ENCODE data around the gene UBE2E2. TPM values are rescaled to one million over a fixed set of nuclear protein-coding genes. Genes with fewer than 3 reads are reported as not detected.

Gene UBE2E2
- total RNA-seq, 1 experiment from 2014 or later, result 38.6 TPM

DNA sequence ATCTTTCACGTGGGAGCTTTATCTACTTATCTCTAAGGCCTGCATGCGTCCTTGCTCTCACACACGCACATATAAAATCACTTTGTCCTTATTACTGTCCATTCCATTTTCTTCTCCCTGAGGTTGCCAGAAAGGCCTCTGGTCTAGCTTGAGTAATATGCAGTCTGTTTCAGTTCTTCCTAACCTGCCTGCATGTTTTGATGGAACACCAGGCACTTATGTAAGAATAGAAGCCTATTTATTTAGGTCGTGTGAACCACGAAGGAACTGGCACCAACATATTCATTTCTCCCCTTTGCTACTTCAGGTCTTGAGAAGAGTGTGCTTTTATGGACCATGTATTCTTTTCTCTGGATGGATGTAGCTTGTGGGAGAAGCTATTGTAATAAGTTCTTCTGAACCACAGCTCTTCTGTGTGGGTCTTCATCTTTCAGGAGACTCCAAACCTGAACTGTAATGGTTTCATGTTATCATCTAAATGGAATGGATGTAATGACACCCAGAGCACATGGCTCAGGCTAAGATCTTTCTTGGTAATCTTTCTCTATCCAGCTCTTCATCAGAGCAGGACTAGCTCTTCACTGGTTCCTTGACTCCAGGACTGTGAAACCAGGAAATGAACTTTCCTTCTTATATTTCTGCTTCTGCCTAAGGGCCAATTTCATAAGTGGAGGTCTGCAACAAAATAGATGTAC is 53.8 kb downstream of the UBE2E2 start:
- peaks cover 3% of the 10 kb centered on the region; the same call in 1 of the 2 replicates for H3K79me2 ChIP-seq (ENCODE audit: insufficient read depth, low read length)
- H2AK5ac ChIP-seq (ENCODE audit: insufficient read length, low read length), result no peak overlapping the region
- Mint-ChIP-seq H3K4me3 (no peak overlapping the region), H3K27me3 (ENCODE audit: low read depth) (no peaks in the 10 kb centered on the region), H3K36me3 (ENCODE audit: insufficient read depth in 1 of 3, low read depth in 3 of 3) (peaks cover 0 to 6% (median 0%) of the 10 kb centered on the region in 3 experiments; a peak in 3 of 7 replicates), H3K27ac (no peak overlapping the region), H3K4me1 (no peaks in the 10 kb centered on the region), H3K9me3 (no peaks in the 10 kb centered on the region; a peak in 1 of 5 replicates)
- H2BK5ac ChIP-seq (ENCODE audit: insufficient read length, low read length), result no peak overlapping the region
- H2BK20ac ChIP-seq (ENCODE audit: low read depth, low read length, poor library complexity, severe bottlenecking), result no peak overlapping the region
- no peak overlapping the region for H3K4ac ChIP-seq (ENCODE audit: low read depth, low read length)
- no CpG with 5 or more reads among the region's 5 CpGs for WGBS (ENCODE audit: extremely low coverage, insufficient read length, low lambda C conversion rate)
- no peaks in the 10 kb centered on the region for H3K23me2 ChIP-seq (ENCODE audit: insufficient read length, low read depth, low read length, poor library complexity, severe bottlenecking)
- H3K14ac ChIP-seq (ENCODE audit: insufficient read depth, low read length), result no peak overlapping the region
- no peak overlapping the region for H3K4me2 ChIP-seq (ENCODE audit: insufficient read depth, insufficient read length, low read length)
- H3K79me1 ChIP-seq (ENCODE audit: insufficient read depth, low read depth, low read length, poor library complexity, severe bottlenecking), result peaks cover 3% of the 10 kb centered on the region
- no peaks in the 10 kb centered on the region for H3K9me3 ChIP-seq (ENCODE audit: control insufficient read depth, low read depth, low read length)
- no peak overlapping the region for H3K18ac ChIP-seq (ENCODE audit: insufficient read length, low read depth, low read length)
- H3K27ac ChIP-seq (ENCODE audit: insufficient read length, low read depth, low read length), result no peak overlapping the region
- H2BK15ac ChIP-seq (ENCODE audit: low read depth, low read length), result no peak overlapping the region
- no peaks in the 10 kb centered on the region for H3K4me1 ChIP-seq (ENCODE audit: insufficient read depth, low read length)
- no peak overlapping the region for H4K91ac ChIP-seq (ENCODE audit: insufficient read length, low read depth, low read length)
- H2AFZ ChIP-seq (ENCODE audit: low read length), result no peak overlapping the region
- H3T11ph ChIP-seq (ENCODE audit: low read length), result no peak overlapping the region
- H2BK120ac ChIP-seq (ENCODE audit: low read depth, low read length, poor library complexity, severe bottlenecking), result no peak overlapping the region
- H3K27me3 ChIP-seq (ENCODE audit: insufficient read depth, low read length), result no peaks in the 10 kb centered on the region
- H4K8ac ChIP-seq (replicated peaks; ENCODE audit: insufficient read length, low read depth, low read length), result no peak overlapping the region
- no peaks in the 10 kb centered on the region for H4K20me1 ChIP-seq (ENCODE audit: control insufficient read depth, insufficient read depth, insufficient read length)
- H3K56ac ChIP-seq (ENCODE audit: insufficient read length, low read depth, low read length), result no peak overlapping the region
- TF ChIP-seq, protein P1, sequence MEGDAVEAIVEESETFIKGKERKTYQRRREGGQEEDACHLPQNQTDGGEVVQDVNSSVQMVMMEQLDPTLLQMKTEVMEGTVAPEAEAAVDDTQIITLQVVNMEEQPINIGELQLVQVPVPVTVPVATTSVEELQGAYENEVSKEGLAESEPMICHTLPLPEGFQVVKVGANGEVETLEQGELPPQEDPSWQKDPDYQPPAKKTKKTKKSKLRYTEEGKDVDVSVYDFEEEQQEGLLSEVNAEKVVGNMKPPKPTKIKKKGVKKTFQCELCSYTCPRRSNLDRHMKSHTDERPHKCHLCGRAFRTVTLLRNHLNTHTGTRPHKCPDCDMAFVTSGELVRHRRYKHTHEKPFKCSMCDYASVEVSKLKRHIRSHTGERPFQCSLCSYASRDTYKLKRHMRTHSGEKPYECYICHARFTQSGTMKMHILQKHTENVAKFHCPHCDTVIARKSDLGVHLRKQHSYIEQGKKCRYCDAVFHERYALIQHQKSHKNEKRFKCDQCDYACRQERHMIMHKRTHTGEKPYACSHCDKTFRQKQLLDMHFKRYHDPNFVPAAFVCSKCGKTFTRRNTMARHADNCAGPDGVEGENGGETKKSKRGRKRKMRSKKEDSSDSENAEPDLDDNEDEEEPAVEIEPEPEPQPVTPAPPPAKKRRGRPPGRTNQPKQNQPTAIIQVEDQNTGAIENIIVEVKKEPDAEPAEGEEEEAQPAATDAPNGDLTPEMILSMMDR (conservative IDR thresholded peaks at IDR 0.05), result no peak
- no peak overlapping the region for H3K23ac ChIP-seq (ENCODE audit: insufficient read length, low read depth, low read length)
- H2BK12ac ChIP-seq (ENCODE audit: insufficient read length, low read depth, low read length), result no peak overlapping the region
- no peak for DNase-seq
- H3K9ac ChIP-seq (ENCODE audit: extremely low read depth, insufficient read length, low read length), result no peak overlapping the region
- no peak overlapping the region for H4K5ac ChIP-seq (ENCODE audit: insufficient read length, low read depth, low read length)

Measured in H9 (cell line).